ENCODE data around the gene XKR7.

The XKR7 gene

DNA sequence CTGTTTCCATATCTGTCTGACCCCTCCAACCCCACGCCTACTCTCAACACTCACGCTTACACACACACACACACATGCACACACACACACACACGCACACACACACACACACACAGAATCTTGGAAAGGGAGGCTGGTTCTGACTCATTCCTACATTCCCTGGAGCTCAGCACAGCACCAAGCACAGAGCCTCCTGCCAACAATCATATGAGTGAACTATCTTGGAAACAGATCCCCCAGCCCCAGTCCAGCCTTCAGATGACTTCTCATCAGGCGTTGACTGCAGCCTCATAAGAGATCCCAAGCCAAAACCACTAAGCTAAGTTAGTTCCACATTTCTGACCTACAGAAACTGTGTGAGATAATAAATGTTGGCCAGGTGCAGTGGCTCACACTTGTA lies 70.0 kb downstream of the XKR7 start:
- no peak for DNase-seq (ENCODE audit: low read depth in 2 of 2)

DNA sequence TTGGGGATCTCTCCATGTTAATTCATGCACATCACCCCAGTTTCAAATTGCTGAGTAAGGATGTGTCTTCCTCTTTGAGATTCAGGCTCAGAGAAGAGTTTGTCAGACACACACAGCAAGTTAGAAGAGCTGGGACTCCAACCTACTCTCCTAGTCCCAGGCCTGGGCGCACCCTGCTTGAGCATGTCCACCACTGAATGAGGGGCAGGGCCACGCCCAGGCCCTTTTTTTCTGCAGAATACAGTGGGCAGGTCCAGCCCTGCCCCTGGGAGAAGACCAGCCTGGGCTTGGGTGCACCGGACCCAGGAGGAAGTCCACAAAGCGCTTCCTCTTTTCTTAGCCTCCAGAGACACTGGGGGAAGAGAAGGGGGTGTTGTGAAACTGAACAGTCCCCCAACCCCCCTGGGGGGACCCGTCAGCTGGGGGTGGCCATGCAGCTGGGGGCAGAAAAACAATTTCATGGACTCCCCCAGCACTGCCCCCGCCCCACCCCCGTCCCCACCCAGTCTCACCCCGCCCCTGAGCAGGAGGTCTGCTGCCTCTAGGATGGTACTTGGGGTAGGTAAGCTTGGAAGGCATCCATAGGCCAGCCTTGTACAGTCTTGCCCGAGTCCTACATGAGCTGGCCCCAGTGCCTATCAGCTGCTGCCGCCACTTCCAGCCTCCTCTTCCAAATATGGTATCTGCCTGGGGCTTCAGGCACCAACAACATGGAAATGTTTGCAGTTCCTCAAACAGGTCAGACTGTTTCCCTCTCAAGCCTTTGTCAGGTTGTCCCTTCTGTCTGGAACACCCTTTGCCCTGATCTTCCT lies 72.4 kb downstream of the XKR7 start:
- no peak for DNase-seq (ENCODE audit: low read depth in 2 of 2)

DNA sequence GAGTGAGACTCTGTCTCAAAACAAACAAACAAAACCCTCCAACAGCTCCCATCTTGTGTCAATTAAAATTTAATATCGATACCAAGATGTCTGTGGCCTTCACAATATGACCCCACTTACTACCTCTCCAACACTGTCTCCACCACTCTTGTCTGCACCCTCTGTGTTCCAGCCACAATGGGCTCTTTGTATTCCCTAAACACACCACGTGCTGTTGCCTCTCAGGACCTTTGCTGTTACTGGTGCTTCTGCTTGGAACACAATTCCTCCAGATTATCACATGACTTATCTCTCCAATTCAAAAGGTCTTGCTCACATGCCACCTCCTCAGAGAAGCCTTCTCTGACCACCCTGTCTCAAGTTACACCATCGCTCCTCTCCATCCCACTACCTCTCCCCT lies 78.0 kb downstream of the XKR7 start:
- no peak for DNase-seq (ENCODE audit: low read depth in 2 of 2)

DNA sequence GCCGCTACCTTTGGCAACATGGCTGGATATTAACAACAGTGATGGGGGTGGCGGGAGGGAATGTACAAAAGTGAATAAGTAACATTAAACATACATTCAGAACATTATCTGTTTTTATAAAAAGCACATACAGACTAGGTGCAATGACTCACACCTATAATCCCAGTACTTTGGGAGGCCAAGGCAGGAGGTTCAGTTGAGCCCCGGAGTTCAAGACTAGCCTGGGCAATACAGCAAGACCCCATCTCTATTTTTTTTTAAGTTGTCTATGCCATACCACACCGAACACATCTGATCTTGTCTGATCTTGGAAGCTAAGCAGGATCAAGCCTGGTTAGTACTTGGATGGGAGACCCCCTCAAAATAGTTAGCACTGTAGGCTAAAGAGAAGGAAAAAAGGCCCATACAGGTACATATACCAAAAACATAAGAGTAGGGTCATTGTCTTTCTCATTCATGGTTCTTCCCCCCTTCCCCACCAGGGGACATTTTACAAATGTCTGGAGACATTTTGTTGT lies 82.4 kb downstream of the XKR7 start:
- no peak for DNase-seq (ENCODE audit: low read depth in 2 of 2)

DNA sequence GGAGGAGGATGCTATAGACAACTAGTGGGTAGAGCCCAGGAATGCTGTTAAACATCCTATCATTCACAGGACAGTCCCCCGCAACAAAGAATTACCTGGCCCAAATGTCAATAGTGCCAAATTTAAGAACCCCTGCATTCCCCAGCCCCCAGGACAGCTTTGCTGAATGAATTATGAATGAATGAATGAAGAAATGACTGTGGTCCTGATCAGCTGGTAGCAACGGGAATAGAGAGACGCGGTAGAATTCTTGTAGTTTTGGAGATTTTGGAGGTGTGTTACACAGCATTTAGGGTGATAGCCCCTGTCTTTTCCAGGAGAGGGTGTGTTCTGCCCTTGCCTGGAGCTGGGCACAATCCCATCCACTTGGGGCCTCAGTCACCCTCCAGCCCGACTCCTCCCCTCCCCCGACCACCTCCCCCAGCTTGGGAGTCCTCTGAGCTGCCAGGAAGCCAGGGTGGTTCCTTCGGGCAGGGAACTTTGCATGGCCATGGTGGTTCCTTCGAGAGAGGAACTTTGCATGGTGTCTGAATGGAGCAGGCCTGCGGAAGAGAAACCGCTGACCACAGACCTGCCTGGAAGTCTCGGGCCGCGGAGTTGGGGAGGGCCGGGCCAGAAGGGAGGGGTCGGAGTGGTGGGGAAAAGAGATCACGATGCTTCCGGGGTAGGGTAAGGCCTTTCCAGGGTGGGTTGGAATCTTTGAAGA lies 83.1 kb downstream of the XKR7 start:
- DNase-seq (ENCODE audit: low read depth in 2 of 2) = no peak

DNA sequence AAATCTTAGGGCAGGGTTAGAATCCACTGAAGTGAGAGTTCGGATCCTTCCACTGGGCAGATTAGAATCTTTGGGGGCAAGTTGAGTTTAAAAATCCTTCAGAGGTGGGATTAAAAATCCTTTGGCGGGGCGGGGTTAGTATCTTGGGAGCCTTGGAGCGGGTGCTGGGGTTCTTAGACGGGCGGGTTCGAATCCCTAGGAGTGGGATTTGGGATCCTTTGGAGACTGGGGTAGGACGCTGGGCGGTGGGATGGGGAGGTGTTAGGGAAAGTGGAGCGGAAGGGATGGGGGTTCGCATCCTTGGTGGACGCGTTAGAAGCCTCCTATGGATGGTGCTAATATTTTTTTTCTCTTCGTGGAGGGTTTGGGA lies 83.8 kb downstream of the XKR7 start:
- DNase-seq (ENCODE audit: low read depth in 2 of 2) = no peak

DNA sequence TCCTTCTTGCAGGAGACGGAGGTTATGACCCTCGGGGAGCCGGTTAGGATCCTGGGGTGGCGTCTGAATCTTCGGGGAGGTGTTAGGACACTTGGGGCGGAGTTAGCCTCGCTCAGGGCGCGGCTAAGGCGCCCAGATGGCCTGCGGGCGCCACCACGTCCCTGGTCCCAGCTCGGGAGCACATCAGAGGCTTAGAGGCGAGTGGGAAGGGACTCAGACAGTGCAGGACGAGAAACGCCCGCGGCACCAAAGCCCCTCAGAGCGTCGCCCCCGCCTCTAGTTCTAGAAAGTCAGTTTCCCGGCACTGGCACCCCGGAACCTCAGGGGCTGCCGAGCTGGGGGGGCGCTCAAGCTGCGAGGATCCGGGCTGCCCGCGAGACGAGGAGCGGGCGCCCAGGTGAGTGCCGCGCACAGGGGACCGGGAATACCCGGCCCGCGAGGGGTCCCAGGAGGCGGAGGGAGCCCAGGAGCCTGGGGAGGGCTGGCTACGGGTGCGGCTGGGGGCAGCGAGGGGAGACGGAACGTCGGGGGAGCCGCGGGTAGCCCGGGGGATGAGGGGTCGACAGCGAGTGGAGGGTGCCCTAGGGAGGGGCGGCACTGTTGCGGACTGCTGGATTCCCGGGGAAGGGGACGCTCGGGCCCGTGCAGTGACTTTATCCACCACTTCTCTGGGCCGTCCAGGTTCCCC lies 84.3 kb downstream of the XKR7 start, which contains the start of gene HCK:
Gene HCK (plus strand): TSS at position 153 of the 688 bp plus-strand sequence.
- DNase-seq (ENCODE audit: low read depth in 2 of 2) = no peak

DNA sequence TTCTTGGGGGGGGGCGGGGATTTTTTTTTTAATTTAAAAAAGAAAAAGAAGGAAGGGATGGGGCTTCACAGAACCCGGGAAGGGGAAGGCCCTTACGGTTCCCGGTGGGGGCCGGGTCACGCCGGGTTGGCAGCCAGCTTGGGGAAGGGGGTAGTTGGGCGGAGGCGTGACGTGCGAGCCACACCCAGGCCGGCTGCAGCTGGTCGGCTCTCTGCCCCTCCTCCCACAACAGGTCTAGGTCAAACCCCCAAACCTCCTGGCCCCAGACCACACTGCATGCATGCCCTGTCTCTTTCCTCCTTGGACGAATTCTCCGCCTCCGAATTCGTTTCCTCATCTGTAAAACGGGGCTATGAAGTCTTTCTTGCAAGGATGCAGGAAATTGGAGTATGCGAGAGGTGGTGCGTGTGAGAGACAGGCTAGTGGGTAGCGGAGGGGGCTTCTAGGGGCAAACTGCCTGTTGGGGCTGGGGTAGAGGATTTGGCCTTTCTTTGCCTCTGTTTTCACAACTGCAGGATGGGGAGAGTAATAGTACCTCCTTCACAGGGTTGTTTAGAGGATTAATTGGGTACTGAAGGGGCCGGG lies 84.9 kb downstream of the XKR7 start:
- no peak for DNase-seq (ENCODE audit: low read depth in 2 of 2)

All from stimulated activated CD8-positive, alpha-beta memory T cell treated with anti-CD3 and anti-CD28 coated beads, Interleukin-7, amount 100 ng/mL, for 1 hour (primary cell).